Endometrial microvascular endothelial cells (primary cell): ENCODE results near the gene VILL. TPM values are rescaled to one million over a fixed set of nuclear protein-coding genes. Genes with fewer than 3 reads are reported as not detected.

Experiments
- in situ Hi-C: cut with HindIII; loops from 2 replicates; pipeline ENCODE4 v1.10.0; 2017; ENCODE audit warnings: low sequenced_read_pairs, low pct_unique_long_range_greater_than_20kb; ENCODE audit errors: inconsistent ontology term
- total RNA-seq: library from RNA; depleted of rRNA; stranded (reverse); fragments of >200 nt; gene quantifications from one replicate; pipeline ENCODE4 v1.2.3, GENCODE V29; 2015; ENCODE audit errors: inconsistent ontology term

The VILL gene
- total RNA-seq = 4.4 TPM

- in situ Hi-C loops = no loop called here
Observed at GRCh38 chr3:37990527-37990926, at the start of gene VILL. VILL (plus strand) TSS chr3:37990786; CDS start chr3:37993673, 2,887 bp downstream.

GRCh38 chr3:37941608-37942508, 48.7 kb upstream of the VILL start:
- in situ Hi-C loops = no loop called here

GRCh38 chr3:37942646-37943045, 47.9 kb upstream of the VILL start:
- in situ Hi-C loops = no loop called here

GRCh38 chr3:37943126-37943525, 47.5 kb upstream of the VILL start:
- in situ Hi-C loops = no loop called here

GRCh38 chr3:37943631-37944314, 46.8 kb upstream of the VILL start:
- in situ Hi-C loops = no loop called here

GRCh38 chr3:37944391-37944842, 46.2 kb upstream of the VILL start:
- in situ Hi-C loops = no loop called here

- in situ Hi-C loops = no loop called here
Observed at GRCh38 chr3:37945156-37945806, 45.3 kb upstream of the VILL start.

- in situ Hi-C loops = no loop called here
Observed at GRCh38 chr3:37945807-37946530, 44.6 kb upstream of the VILL start.

- in situ Hi-C loops = no loop called here
Observed at GRCh38 chr3:37946531-37946889, 44.1 kb upstream of the VILL start.

- in situ Hi-C loops = no loop called here
Observed at GRCh38 chr3:37949866-37950265, 40.7 kb upstream of the VILL start.

GRCh38 chr3:37952564-37952963, 38.0 kb upstream of the VILL start:
- in situ Hi-C loops = no loop called here

- in situ Hi-C loops = no loop called here
Observed at GRCh38 chr3:37953226-37953625, 37.4 kb upstream of the VILL start.

GRCh38 chr3:37953707-37954394, 36.7 kb upstream of the VILL start:
- in situ Hi-C loops = no loop called here

GRCh38 chr3:37954881-37955280, 35.7 kb upstream of the VILL start:
- in situ Hi-C loops = no loop called here

GRCh38 chr3:37955918-37956707, 34.5 kb upstream of the VILL start:
- in situ Hi-C loops = no loop called here

- in situ Hi-C loops = no loop called here
Observed at GRCh38 chr3:37956723-37957538, 33.7 kb upstream of the VILL start.

- in situ Hi-C loops = no loop called here
Observed at GRCh38 chr3:37957539-37957936, 33.0 kb upstream of the VILL start.
